HepG2 (cell line): Measurements from ENCODE around the gene KCNIP3. TPM values are rescaled to one million over a fixed set of nuclear protein-coding genes. Genes with fewer than 3 reads are reported as not detected.

ENCODE experiments used
- ATAC-seq: fragments of 200-7000 bp; cut with Tn5 transposase; 3 replicates; pipeline ENCODE4 v1.9.1; 2020; ENCODE audit warnings: mild to moderate bottlenecking, moderate library complexity
- BruUV-seq: library from RNA; stranded (reverse); fragments of 400-500 nt; replicated peaks from 2 replicates; lab custom pipeline; 2021; lab: Mats Ljungman, UMichigan
- CTCF ChIA-PET: fragments of 300-600 bp; formaldehyde crosslinking; extraction: SDS; loops from one replicate; lab custom pipeline; 2021; ENCODE audit warnings: low total read pairs, inconsistent platforms, low intra/inter-chr PET ratio; lab: Yijun Ruan, JAX
- POLR2A ChIA-PET: fragments of 350-600 bp; sonication (Branson Sonifier 250); formaldehyde crosslinking; loops from one replicate; lab custom pipeline; 2020; ENCODE audit warnings: antibody characterized with exemption, inconsistent platforms; lab: Yijun Ruan, JAX
- DNase-seq: peaks from one replicate; pipeline ENCODE4 v3.0.0-alpha.2; 2015; ENCODE audit warnings: low spot score
- FAIRE-seq: peaks from 3 replicates; lab custom pipeline; 2011; peaks lifted over from hg19 to GRCh38; lab: Jason Lieb, UNC
- H2AFZ ChIP-seq: one replicate; pipeline ENCODE4 v1.6.1; 2011; ENCODE audit warnings: low read length, inconsistent platforms
- H3K27ac ChIP-seq: fragments of 300-600 bp; 3 replicates; pipeline ENCODE4 v1.8.0; 2011; ENCODE audit warnings: mixed run types, mild to moderate bottlenecking, mixed read lengths, low read length, inconsistent platforms; ENCODE audit not compliant: insufficient read depth; ENCODE audit errors: extremely low read length
- H3K27me3 ChIP-seq, 2 experiments: fragments of 200-600 bp in 1 of 2; 2 replicates in 1 of 2; 3 replicates in 1 of 2; pipeline versions ENCODE4 v1.6.0 to v1.8.0; 2011; ENCODE audit warnings: low read length in 2 of 2, mild to moderate bottlenecking in 2 of 2, moderate library complexity in 2 of 2, inconsistent platforms in 1 of 2; ENCODE audit not compliant: insufficient read depth in 2 of 2, control insufficient read depth in 1 of 2
- H3K36me3 ChIP-seq, 2 experiments: fragments of 200-600 bp in 1 of 2; replicated peaks in 1 of 2; 2 replicates in 1 of 2; 3 replicates in 1 of 2; pipeline versions ENCODE4 v1.5.1 to v1.8.0; 2011; ENCODE audit warnings: low read length in 2 of 2, inconsistent platforms in 1 of 2; ENCODE audit not compliant: insufficient read depth in 2 of 2, control insufficient read depth in 1 of 2
- H3K4me1 ChIP-seq: 2 replicates; pipeline ENCODE4 v1.5.1; 2012; ENCODE audit warnings: low read length, inconsistent platforms; ENCODE audit not compliant: insufficient read depth
- H3K4me2 ChIP-seq: 2 replicates; pipeline ENCODE4 v1.6.0; 2011; ENCODE audit warnings: low read depth, low read length, inconsistent platforms
- H3K4me3 ChIP-seq, 3 experiments: fragments of 200-600 bp in 1 of 3; sonication (generic), shearing (Covaris generic) in 1 of 3; replicated peaks in 1 of 3; 2 replicates each; pipeline ENCODE4 v1.5.1; 2011 to 2016; ENCODE audit warnings: low read length in 3 of 3, inconsistent platforms in 2 of 3, low read depth in 2 of 3, mild to moderate bottlenecking in 2 of 3, control low read depth in 1 of 3, mixed read lengths in 1 of 3; ENCODE audit not compliant: insufficient read depth in 1 of 3
- H3K79me2 ChIP-seq: one replicate; pipeline ENCODE4 v1.6.1; 2011; ENCODE audit warnings: low read length, inconsistent platforms; ENCODE audit not compliant: insufficient read depth
- H3K9ac ChIP-seq: 2 replicates; pipeline ENCODE4 v1.6.0; 2011; ENCODE audit warnings: mild to moderate bottlenecking, low read depth, low read length, inconsistent platforms; ENCODE audit not compliant: insufficient read depth
- H3K9me3 ChIP-seq: 2 replicates; pipeline ENCODE4 v1.5.1; 2012; ENCODE audit warnings: mild to moderate bottlenecking, low read length
- H4K20me1 ChIP-seq: 2 replicates; pipeline ENCODE4 v1.6.0; 2011; ENCODE audit warnings: inconsistent platforms, mild to moderate bottlenecking, low read length, moderate library complexity; ENCODE audit not compliant: insufficient read depth
- CTCF ChIP-seq: sonication (generic); formaldehyde crosslinking; IDR thresholded peaks from 2 replicates; pipeline ENCODE4 v1.5.0; 2020; ENCODE audit warnings: mild to moderate bottlenecking, missing genetic modification reagents, moderate library complexity
- RNF2 ChIP-seq: fragments of 450-650 bp; conservative IDR thresholded peaks from 2 replicates; pipeline ENCODE4 v1.6.1; 2016; ENCODE audit warnings: low read depth
- SP140L ChIP-seq: sonication (generic); formaldehyde crosslinking; IDR thresholded peaks from 2 replicates; pipeline ENCODE4 v1.4.0; 2020; ENCODE audit warnings: missing genetic modification reagents, borderline replicate concordance
- ZBTB2 ChIP-seq: sonication (generic); formaldehyde crosslinking; IDR thresholded peaks from 2 replicates; pipeline ENCODE4 v1.8.0; 2022; ENCODE audit warnings: low read depth, missing genetic modification reagents
- ZBTB8A ChIP-seq: sonication (generic); formaldehyde crosslinking; IDR thresholded peaks from 2 replicates; pipeline ENCODE4 v1.4.0; 2020; ENCODE audit warnings: mild to moderate bottlenecking, low read depth, missing genetic modification reagents, borderline replicate concordance
- ZNF225 ChIP-seq: sonication (generic); formaldehyde crosslinking; IDR thresholded peaks from 2 replicates; pipeline ENCODE4 v1.4.0; 2020; ENCODE audit warnings: mild to moderate bottlenecking, missing genetic modification reagents
- ZNF234 ChIP-seq: sonication (generic); formaldehyde crosslinking; conservative IDR thresholded peaks from 2 replicates; pipeline ENCODE4 v1.5.1; 2020; ENCODE audit warnings: mild to moderate bottlenecking, missing genetic modification reagents
- ZNF30 ChIP-seq: sonication (generic); formaldehyde crosslinking; IDR thresholded peaks from 2 replicates; pipeline ENCODE4 v1.5.0; 2020; ENCODE audit warnings: mild to moderate bottlenecking, missing genetic modification reagents
- ZNF331 ChIP-seq: sonication (generic); formaldehyde crosslinking; IDR thresholded peaks from 2 replicates; pipeline ENCODE4 v1.4.0; 2020; ENCODE audit warnings: missing genetic modification reagents
- ZNF616 ChIP-seq: sonication (generic); formaldehyde crosslinking; IDR thresholded peaks from 2 replicates; pipeline ENCODE4 v1.5.0; 2020; ENCODE audit warnings: low read depth, mild to moderate bottlenecking, missing genetic modification reagents
- ZSCAN29 ChIP-seq: sonication (generic); formaldehyde crosslinking; conservative IDR thresholded peaks from 2 replicates; pipeline ENCODE4 v1.4.0; 2020; ENCODE audit warnings: mild to moderate bottlenecking, missing genetic modification reagents
- WGBS: methylation state at CpG from one replicate; pipeline ENCODE4 v1.1.6; 2017; ENCODE audit warnings: low lambda C conversion rate; 5-methylcytosine and 5-hydroxymethylcytosine counted together
- in situ Hi-C: cut with HindIII; loops from 2 replicates; pipeline ENCODE4 v1.10.0; 2017; ENCODE audit warnings: low pct_unique_long_range_greater_than_20kb; ENCODE audit not compliant: extremely low pct_ligation_motif_present
- intact Hi-C: fragments of 100-400 bp; cut with micrococcal nuclease; formaldehyde crosslinking; loops from one replicate; pipeline ENCODE4 v1.10.0; 2022; ENCODE audit not compliant: unreplicated experiment
- polyA plus RNA-seq, 8 experiments: library from polyadenylated mRNA; depleted of rRNA in 3 of 8; stranded (reverse) in 7 of 8; unstranded in 1 of 8; fragments of >200 nt; fragmentation: Illumina TruSeq in 4 of 8; extraction: Trizol in 4 of 8; gene quantifications; 2 replicates each; pipeline versions ENCODE4 v1.2.1 to v1.2.3, GENCODE V29; 2011 to 2016; ENCODE audit warnings: low read depth in 4 of 8, missing spikeins in 1 of 8, mixed read lengths in 1 of 8; ENCODE audit not compliant: insufficient read depth in 1 of 8
- total RNA-seq, 5 experiments: library from RNA; depleted of rRNA; stranded (reverse); fragments of >200 nt; fragmentation: Illumina TruSeq; extraction: Trizol; gene quantifications; 2 replicates each; pipeline ENCODE4 v1.2.3, GENCODE V29; 2016; ENCODE audit warnings: low read depth in 1 of 5

KCNIP3 gene
- total and polyA plus RNA-seq, 2 of the 13 experiments (the other 11 are each of a cell fraction or from before 2014, with no cell fraction given) = not detected

- no peak for TF ChIP-seq ZNF616 (CRISPR knock-in tag)
- no peak for TF ChIP-seq ZNF331 (CRISPR knock-in tag)
- no peak for TF ChIP-seq ZBTB8A (CRISPR knock-in tag)
- no peak for TF ChIP-seq ZBTB2 (CRISPR knock-in tag)
- no peak for TF ChIP-seq ZNF30 (CRISPR knock-in tag)
- no peak for TF ChIP-seq RNF2
- TF ChIP-seq ZNF225 (CRISPR knock-in tag) = no peak
- no peak for TF ChIP-seq ZSCAN29
- TF ChIP-seq CTCF (CRISPR knock-in tag) = no peak
- no peak for TF ChIP-seq SP140L (CRISPR knock-in tag)
- TF ChIP-seq ZNF234 (CRISPR knock-in tag) = no peak
- intact Hi-C loops (no loop called here), in situ Hi-C loops (no loop called here)
- H3K4me3 ChIP-seq = no peak overlapping the region
- ChIA-PET CTCF (no interaction called here), POLR2A (no interaction called here)
- ATAC-seq = no peak
- no peaks in the 10 kb centered on the region for H3K79me2 ChIP-seq
- peaks cover 1 to 25% of the 10 kb centered on the region in 2 experiments; a peak in 3 of 5 replicates for H3K27me3 ChIP-seq
- BruUV-seq = no TSS peak
- 8% methylated on average over 6 of the region's 6 CpGs for WGBS
- no peak overlapping the region for H3K9ac ChIP-seq
- no peaks in the 10 kb centered on the region for H3K9me3 ChIP-seq
- H3K4me2 ChIP-seq = no peak overlapping the region
- H3K4me1 ChIP-seq = no peaks in the 10 kb centered on the region
- H3K36me3 ChIP-seq = no peaks in the 10 kb centered on the region
- no peaks in the 10 kb centered on the region for H4K20me1 ChIP-seq
- no peak overlapping the region for H2AFZ ChIP-seq
- no peak for FAIRE-seq
- DNase-seq = no peak
- no peak overlapping the region for H3K27ac ChIP-seq
These were observed 35.5 kb upstream of the KCNIP3 start for GRCh38 chr2:95261602-95262001.
